ENCODE measurements around the gene ATF2. TPM values are rescaled to one million over a fixed set of nuclear protein-coding genes. Genes with fewer than 3 reads are reported as not detected.

Gene ATF2
- total and polyA plus RNA-seq, 2 of the 8 experiments (the other 6 are each of a cell fraction or from before 2014, with no cell fraction given) = 31.2 to 46.5 TPM

DNA sequence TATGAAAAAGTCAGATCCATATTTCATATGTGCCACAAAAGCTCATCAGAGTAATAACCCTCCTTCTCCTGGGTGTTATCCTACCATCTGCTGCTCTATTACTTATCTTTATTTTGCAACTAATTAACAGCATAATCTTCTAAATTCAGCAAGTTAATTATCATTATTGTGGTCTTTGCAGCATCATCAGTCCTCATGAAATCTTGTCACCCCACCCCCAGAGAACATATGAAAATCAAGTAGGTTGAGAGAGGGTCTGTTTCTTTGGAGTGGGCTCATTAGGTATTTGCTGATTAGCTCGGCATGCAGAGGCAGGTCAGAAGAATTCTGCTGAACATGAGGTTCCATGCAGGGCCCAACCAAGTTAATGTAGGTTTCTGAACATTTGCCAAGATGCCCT lies 64.8 kb downstream of the ATF2 start (continued):
- TF ChIP-seq EP300 (IDR thresholded peaks at IDR 0.05; ENCODE audit: borderline replicate concordance in 1 of 2, low read depth in 2 of 2, low read length in 2 of 2) (no peak), RNF2 (IDR thresholded peaks at IDR 0.05; ENCODE audit: borderline replicate concordance, low read depth, low read length, missing control alignments, poor library complexity, severe bottlenecking) (no peak), CREB1 (IDR thresholded peaks at IDR 0.05) (no peak), KDM4A (IDR thresholded peaks at IDR 0.05; ENCODE audit: low read depth, low read length, severe bottlenecking) (no peak), SP1 (IDR thresholded peaks at IDR 0.05; ENCODE audit: low read depth, low read length) (no peak), TAF7 (optimal IDR thresholded peaks at IDR 0.05; ENCODE audit: borderline replicate concordance, low read depth, low read length) (no peak), HDAC6 (IDR thresholded peaks at IDR 0.05; ENCODE audit: low read depth, low read length) (no peak), MAFK (IDR thresholded peaks at IDR 0.05; ENCODE audit: low read depth, low read length) (no peak)
